Activated T-helper 1 cell treated with anti-CD3 and anti-CD28 coated beads, Interleukin-2, amount 50 U/mL, for 16 hours (primary cell): ENCODE data around the gene ZMYND19.
A peak's percentile ranks its signal among the peaks of the same experiment; 100 is the strongest.
"Not testable (repeated sequence)": the region's sequence is repeated elsewhere in the genome, so short reads cannot be mapped to it uniquely, and the experiment has no call there.

ENCODE experiments used
- DNase-seq, 2 donors: peaks; one replicate each; pipeline ENCODE4 v3.0.0-alpha.2; 2020; ENCODE audit warnings: low read depth in 1 of 2, low spot score in 1 of 2

Gene ZMYND19

GRCh38 chr9:137590469-137591383 is at the start of gene ZMYND19:
Gene ZMYND19 (minus strand): TSS chr9:137590512. CDS start chr9:137590263, 249 bp downstream.
- DNase-seq = peak; percentile 79 to 89

- DNase-seq = no peak
Measured at GRCh38 chr9:137639303-137640051, 49.2 kb upstream of the ZMYND19 start.

GRCh38 chr9:137638680-137639079 is 48.4 kb upstream of the ZMYND19 start:
- DNase-seq = no peak

GRCh38 chr9:137634016-137634415 is 43.7 kb upstream of the ZMYND19 start:
- DNase-seq = no peak

- DNase-seq = no peak
Measured at GRCh38 chr9:137632230-137633161, 42.2 kb upstream of the ZMYND19 start.

- DNase-seq = no peak
Measured at GRCh38 chr9:137631345-137632229, 41.3 kb upstream of the ZMYND19 start.

GRCh38 chr9:137630679-137631078 is 40.4 kb upstream of the ZMYND19 start:
- no peak for DNase-seq

- DNase-seq = no peak
Measured at GRCh38 chr9:137630126-137630525, 39.8 kb upstream of the ZMYND19 start.

- DNase-seq = not testable (repeated sequence)
Measured at GRCh38 chr9:137627406-137627805, 37.1 kb upstream of the ZMYND19 start.

- no peak for DNase-seq
Measured at GRCh38 chr9:137626464-137626863, 36.2 kb upstream of the ZMYND19 start.

GRCh38 chr9:137622211-137622610 is 31.9 kb upstream of the ZMYND19 start:
- not testable (repeated sequence) for DNase-seq

GRCh38 chr9:137621131-137621757 is 30.9 kb upstream of the ZMYND19 start:
- DNase-seq = no peak

- DNase-seq = no peak
Measured at GRCh38 chr9:137620581-137620980, 30.3 kb upstream of the ZMYND19 start.

- DNase-seq = no peak
Measured at GRCh38 chr9:137620048-137620405, 29.7 kb upstream of the ZMYND19 start.

GRCh38 chr9:137619240-137620047 is 29.1 kb upstream of the ZMYND19 start:
- no peak for DNase-seq

- peak; percentile 77 to 89 for DNase-seq
Measured at GRCh38 chr9:137618105-137619067, 28.1 kb upstream of the ZMYND19 start, which contains the start of gene EHMT1. Gene EHMT1 (plus strand): TSS chr9:137619005. CDS start chr9:137619029, 24 bp downstream.

GRCh38 chr9:137615387-137615871 is 25.1 kb upstream of the ZMYND19 start:
- no peak for DNase-seq
